ENCODE data around the gene TRIM14. TPM values are rescaled to one million over a fixed set of nuclear protein-coding genes. Genes with fewer than 3 reads are reported as not detected.

Gene TRIM14
- total and polyA plus RNA-seq, 2 of the 13 experiments (the other 11 are each of a cell fraction or from before 2014, with no cell fraction given), result 9.2 to 13.0 TPM

- TF ChIP-seq SNAPC2 (CRISPR knock-in tag; IDR thresholded peaks at IDR 0.05) (no peak), ATM (IDR thresholded peaks at IDR 0.05; ENCODE audit: borderline replicate concordance) (no peak), THYN1 (CRISPR knock-in tag; IDR thresholded peaks at IDR 0.05; ENCODE audit: borderline replicate concordance, low read depth) (no peak)
- TF ChIP-seq, protein P1, sequence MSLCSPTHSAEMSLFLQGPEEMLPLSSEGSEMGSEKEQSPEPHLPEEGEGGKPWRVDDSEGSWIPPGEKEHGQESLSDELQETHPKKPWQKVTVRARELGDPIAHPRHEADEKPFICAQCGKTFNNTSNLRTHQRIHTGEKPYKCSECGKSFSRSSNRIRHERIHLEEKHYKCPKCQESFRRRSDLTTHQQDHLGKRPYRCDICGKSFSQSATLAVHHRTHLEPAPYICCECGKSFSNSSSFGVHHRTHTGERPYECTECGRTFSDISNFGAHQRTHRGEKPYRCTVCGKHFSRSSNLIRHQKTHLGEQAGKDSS (CRISPR knock-in tag; IDR thresholded peaks at IDR 0.05; ENCODE audit: borderline replicate concordance, low read depth), result no peak
Measured at GRCh38 chr9:98101868-98102273, 17.2 kb downstream of the TRIM14 start (continued).

DNA sequence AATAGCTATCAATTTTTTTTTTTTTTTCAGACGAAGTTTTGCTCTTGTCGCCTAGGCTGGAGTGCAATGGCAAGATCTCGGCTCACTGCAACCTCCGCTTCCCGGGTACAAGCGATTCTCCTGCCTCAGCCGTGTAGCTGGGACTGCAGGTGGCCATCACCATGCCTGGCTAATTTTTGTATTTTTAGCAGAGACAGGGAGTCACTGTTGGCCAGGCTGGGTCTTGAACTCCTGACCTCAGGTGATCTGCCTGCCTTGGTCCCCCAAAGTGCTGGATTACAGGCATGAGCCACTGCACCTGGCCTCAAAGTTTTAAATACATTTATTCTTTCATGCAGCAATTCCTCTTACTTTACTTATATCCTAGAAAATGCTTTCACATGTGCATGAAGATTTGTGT is 17.6 kb downstream of the TRIM14 start:
- DNase-seq (ENCODE audit: low spot score) (no peak), ATAC-seq (no peak), FAIRE-seq (no peak)
- TF ChIP-seq PTBP1 (IDR thresholded peaks at IDR 0.05; ENCODE audit: low read depth, low read length, poor library complexity, severe bottlenecking) (no peak), NFKB2 (CRISPR knock-in tag; IDR thresholded peaks at IDR 0.05; ENCODE audit: borderline replicate concordance) (no peak)
- TF ChIP-seq, protein P2, sequence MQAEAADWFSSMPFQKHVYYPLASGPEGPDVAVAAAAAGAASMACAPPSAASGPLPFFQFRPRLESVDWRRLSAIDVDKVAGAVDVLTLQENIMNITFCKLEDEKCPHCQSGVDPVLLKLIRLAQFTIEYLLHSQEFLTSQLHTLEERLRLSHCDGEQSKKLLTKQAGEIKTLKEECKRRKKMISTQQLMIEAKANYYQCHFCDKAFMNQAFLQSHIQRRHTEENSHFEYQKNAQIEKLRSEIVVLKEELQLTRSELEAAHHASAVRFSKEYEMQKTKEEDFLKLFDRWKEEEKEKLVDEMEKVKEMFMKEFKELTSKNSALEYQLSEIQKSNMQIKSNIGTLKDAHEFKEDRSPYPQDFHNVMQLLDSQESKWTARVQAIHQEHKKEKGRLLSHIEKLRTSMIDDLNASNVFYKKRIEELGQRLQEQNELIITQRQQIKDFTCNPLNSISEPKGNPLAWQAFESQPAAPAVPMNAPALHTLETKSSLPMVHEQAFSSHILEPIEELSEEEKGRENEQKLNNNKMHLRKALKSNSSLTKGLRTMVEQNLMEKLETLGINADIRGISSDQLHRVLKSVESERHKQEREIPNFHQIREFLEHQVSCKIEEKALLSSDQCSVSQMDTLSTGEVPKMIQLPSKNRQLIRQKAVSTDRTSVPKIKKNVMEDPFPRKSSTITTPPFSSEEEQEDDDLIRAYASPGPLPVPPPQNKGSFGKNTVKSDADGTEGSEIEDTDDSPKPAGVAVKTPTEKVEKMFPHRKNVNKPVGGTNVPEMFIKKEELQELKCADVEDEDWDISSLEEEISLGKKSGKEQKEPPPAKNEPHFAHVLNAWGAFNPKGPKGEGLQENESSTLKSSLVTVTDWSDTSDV (CRISPR knock-in tag; IDR thresholded peaks at IDR 0.05), result no peak
- BruUV-seq (replicated peaks), result no TSS peak
- H3K9me3 ChIP-seq (ENCODE audit: low read length), result no peaks in the 10 kb centered on the region
- ChIA-PET CTCF (ENCODE audit: low intra/inter-chr PET ratio, low total read pairs) (no interaction called here), POLR2A (no interaction called here)
- H3K4me2 ChIP-seq (ENCODE audit: low read depth, low read length), result no peak overlapping the region
- intact Hi-C loops (cut with micrococcal nuclease; ENCODE audit: unreplicated experiment) (no loop called here), in situ Hi-C loops (cut with HindIII; ENCODE audit: extremely low pct_ligation_motif_present, low pct_unique_long_range_greater_than_20kb) (no loop called here)
- peaks cover 14% of the 10 kb centered on the region for H3K4me1 ChIP-seq (ENCODE audit: insufficient read depth, low read length)
- 92% methylated on average over 7 of the region's 7 CpGs for WGBS (ENCODE audit: low lambda C conversion rate)
- H3K36me3 ChIP-seq (replicated peaks in 1 of 2; ENCODE audit: control insufficient read depth in 1 of 2, insufficient read depth in 2 of 2, low read length in 2 of 2), result peaks cover 9 to 44% of the 10 kb centered on the region in 2 experiments; a peak in 4 of 5 replicates
- H2AFZ ChIP-seq (ENCODE audit: low read length), result no peak overlapping the region
- H3K79me2 ChIP-seq (ENCODE audit: insufficient read depth, low read length), result no peaks in the 10 kb centered on the region
- H3K27me3 ChIP-seq (ENCODE audit: control insufficient read depth in 1 of 2, insufficient read depth in 2 of 2, low read length in 2 of 2), result no peaks in the 10 kb centered on the region
- H3K27ac ChIP-seq (ENCODE audit: extremely low read length, insufficient read depth, low read length), result no peak overlapping the region
- no peaks in the 10 kb centered on the region for H4K20me1 ChIP-seq (ENCODE audit: insufficient read depth, low read length)
- H3K4me3 ChIP-seq (replicated peaks in 1 of 3; ENCODE audit: insufficient read depth in 1 of 3, low read depth in 2 of 3, low read length in 3 of 3), result no peak overlapping the region
- H3K9ac ChIP-seq (ENCODE audit: insufficient read depth, low read depth, low read length), result no peak overlapping the region

All from HepG2 (cell line).